ENCODE data around the gene DDX51. TPM values are rescaled to one million over a fixed set of nuclear protein-coding genes. Genes with fewer than 3 reads are reported as not detected.

DDX51 gene
- total and polyA plus RNA-seq, 2 donors (not counting 1 experiment from before 2014, with no cell fraction given): 46.3 to 60.8 TPM

GRCh38 chr12:132161796-132162507 is 17.8 kb upstream of the DDX51 start:
- Histone ChIP-seq H3K27ac (ENCODE audit: low read length in 2 of 2) (no peak overlapping the region), H4K20me1 (ENCODE audit: control insufficient read depth, insufficient read depth, low read length, poor library complexity, severe bottlenecking) (no peaks in the 10 kb centered on the region), H3K9me3 (ENCODE audit: control extremely low read depth in 1 of 3, control insufficient read depth in 2 of 3, insufficient read depth in 1 of 3, low read length in 2 of 3) (peaks cover 0 to 20% (median 0%) of the 10 kb centered on the region in 3 donors), H3K4me2 (replicated peaks; ENCODE audit: low read depth, low read length, poor library complexity, severe bottlenecking) (no peak overlapping the region), H3K4me3 (ENCODE audit: control extremely low read depth in 1 of 5, extremely low read depth in 1 of 5, insufficient read depth in 1 of 5, low read depth in 2 of 5, low read length in 4 of 5) (no peak overlapping the region), H3K9ac (ENCODE audit: low read length) (no peak overlapping the region), H3K27me3 (replicated peaks in 1 of 4; ENCODE audit: control extremely low read depth in 1 of 4, control insufficient read depth in 3 of 4, insufficient read depth in 4 of 4, low read length in 3 of 4) (no peaks in the 10 kb centered on the region), H3K36me3 (replicated peaks in 1 of 2; ENCODE audit: control extremely low read depth in 1 of 2, control insufficient read depth in 1 of 2, extremely low read depth in 1 of 2, insufficient read depth in 2 of 2, low read length in 1 of 2) (peaks cover 6 to 13% of the 10 kb centered on the region in 2 experiments), H2AFZ (ENCODE audit: insufficient read depth, low read depth, low read length, poor library complexity, severe bottlenecking) (no peak overlapping the region), H3K79me2 (ENCODE audit: control insufficient read depth, insufficient read depth, low read length) (no peaks in the 10 kb centered on the region), H3K4me1 (ENCODE audit: control insufficient read depth in 2 of 2, insufficient read depth in 2 of 2, low read length in 2 of 2) (no peaks in the 10 kb centered on the region)
- no peak overlapping the region for H3K4me3 Mint-ChIP-seq
- no peaks in the 10 kb centered on the region for H3K9me3 Mint-ChIP-seq (ENCODE audit: insufficient read depth)
- H3K4me1 Mint-ChIP-seq: no peaks in the 10 kb centered on the region
- no peaks in the 10 kb centered on the region for H3K27me3 Mint-ChIP-seq
- ChIA-PET CTCF (interaction anchor here (0.8 to 2.9 kb wide), 2 partner anchors 8 to 57 kb away, joined by 3 to 7 read pairs; no protein-coding TSS in a partner anchor), POLR2A (no interaction called here)
- TF ChIP-seq EZH2 (IDR thresholded peaks at IDR 0.05; ENCODE audit: borderline replicate concordance, insufficient read depth, low read depth, low read length, poor library complexity, severe bottlenecking) (no peak), CTCF (IDR thresholded peaks at IDR 0.05) (no peak)
- intact Hi-C loops (cut with micrococcal nuclease): no loop called here
- 78% methylated on average over 16 of the region's 17 CpGs for WGBS (ENCODE audit: insufficient coverage)
- ATAC-seq (ENCODE audit: low read depth) (no peak), DNase-seq (no peak)
- H3K27ac Mint-ChIP-seq: no peak overlapping the region

DNA sequence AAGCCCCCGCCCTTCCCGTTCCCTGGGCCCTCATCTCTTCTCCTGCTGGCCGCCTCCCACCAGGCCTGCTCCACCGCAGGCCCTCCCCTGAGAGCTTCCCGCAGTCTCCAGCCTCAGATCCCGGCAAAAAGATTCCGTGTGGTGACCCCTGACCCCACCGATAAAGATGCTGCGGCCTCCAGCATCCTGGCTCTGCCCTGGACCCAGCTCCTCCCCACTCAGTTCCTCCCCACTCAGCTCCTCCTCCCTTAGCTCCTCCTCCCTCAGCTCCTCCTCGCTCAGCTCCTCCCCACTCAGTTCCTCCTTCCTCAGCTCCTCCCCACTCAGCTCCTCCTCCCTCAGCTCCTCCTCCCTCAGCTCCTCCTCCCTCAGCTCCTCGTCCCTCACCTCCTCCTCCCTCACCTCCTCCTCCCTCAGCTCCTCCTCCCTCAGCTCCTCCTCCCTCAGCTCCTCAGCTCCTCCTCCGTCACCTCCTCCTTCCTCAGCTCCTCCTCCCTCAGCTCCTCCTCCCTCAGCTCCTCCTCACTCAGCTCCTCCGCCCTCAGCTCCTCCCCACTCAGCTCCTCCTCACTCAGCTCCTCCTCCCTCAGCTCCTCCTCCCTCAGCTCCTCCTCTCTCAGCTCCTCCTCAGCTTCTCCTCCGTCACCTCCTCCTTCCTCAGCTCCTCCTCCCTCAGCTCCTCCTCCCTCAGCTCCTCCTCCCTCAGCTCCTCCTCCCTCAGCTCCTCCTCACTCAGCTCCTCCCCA is 17.1 kb upstream of the DDX51 start:
- Mint-ChIP-seq H3K4me3 (no peak overlapping the region), H3K9me3 (ENCODE audit: insufficient read depth) (no peaks in the 10 kb centered on the region), H3K27ac (no peak overlapping the region), H3K27me3 (no peaks in the 10 kb centered on the region), H3K4me1 (no peaks in the 10 kb centered on the region)
- H3K4me3 ChIP-seq (ENCODE audit: control extremely low read depth in 1 of 5, extremely low read depth in 1 of 5, insufficient read depth in 1 of 5, low read depth in 2 of 5, low read length in 4 of 5): no peak overlapping the region
- no peaks in the 10 kb centered on the region for H3K79me2 ChIP-seq (ENCODE audit: control insufficient read depth, insufficient read depth, low read length)
- H3K4me1 ChIP-seq (ENCODE audit: control insufficient read depth in 2 of 2, insufficient read depth in 2 of 2, low read length in 2 of 2): no peaks in the 10 kb centered on the region
- ATAC-seq (ENCODE audit: low read depth) (no peak), DNase-seq (no peak)
- no peak overlapping the region for H2AFZ ChIP-seq (ENCODE audit: insufficient read depth, low read depth, low read length, poor library complexity, severe bottlenecking)
- H3K9ac ChIP-seq (ENCODE audit: low read length): no peak overlapping the region
- peaks cover 7 to 21% of the 10 kb centered on the region in 2 experiments for H3K36me3 ChIP-seq (replicated peaks in 1 of 2; ENCODE audit: control extremely low read depth in 1 of 2, control insufficient read depth in 1 of 2, extremely low read depth in 1 of 2, insufficient read depth in 2 of 2, low read length in 1 of 2)
- H3K27ac ChIP-seq (ENCODE audit: low read length in 2 of 2): no peak overlapping the region
- no peaks in the 10 kb centered on the region for H4K20me1 ChIP-seq (ENCODE audit: control insufficient read depth, insufficient read depth, low read length, poor library complexity, severe bottlenecking)
- TF ChIP-seq EZH2 (IDR thresholded peaks at IDR 0.05; ENCODE audit: borderline replicate concordance, insufficient read depth, low read depth, low read length, poor library complexity, severe bottlenecking) (no peak), CTCF (IDR thresholded peaks at IDR 0.05) (no peak)
- POLR2A ChIA-PET: no interaction called here
- no peak overlapping the region for H3K4me2 ChIP-seq (replicated peaks; ENCODE audit: low read depth, low read length, poor library complexity, severe bottlenecking)
- H3K27me3 ChIP-seq (replicated peaks in 1 of 4; ENCODE audit: control extremely low read depth in 1 of 4, control insufficient read depth in 3 of 4, insufficient read depth in 4 of 4, low read length in 3 of 4): no peaks in the 10 kb centered on the region
- peaks cover 0 to 20% (median 0%) of the 10 kb centered on the region in 3 donors for H3K9me3 ChIP-seq (ENCODE audit: control extremely low read depth in 1 of 3, control insufficient read depth in 2 of 3, insufficient read depth in 1 of 3, low read length in 2 of 3)
- intact Hi-C loops (cut with micrococcal nuclease): no loop called here
- CTCF ChIA-PET: interaction anchor here (0.8 kb wide), 1 partner anchor 58 kb away, joined by 3 read pairs; no protein-coding TSS in a partner anchor
- 89% methylated on average over 13 of the region's 14 CpGs for WGBS (ENCODE audit: insufficient coverage)

Data from B cell (primary cell).